Vagina (tissue), 2 donors: Measurements from ENCODE around the gene PCDHAC2.

Source experiments
- POLR2A ChIP-seq, 2 donors: fragments of 450-650 bp; IDR thresholded peaks; one replicate each; pipeline ENCODE4 v1.6.1; 2017; ENCODE audit warnings: antibody characterized with exemption in 2 of 2, mild to moderate bottlenecking in 2 of 2, moderate library complexity in 2 of 2
- POLR2AphosphoS5 ChIP-seq, 2 donors: sonication (generic); formaldehyde crosslinking; IDR thresholded peaks; one replicate each; pipeline ENCODE4 v1.9.0; 2017; ENCODE audit warnings: antibody characterized with exemption in 2 of 2, mild to moderate bottlenecking in 2 of 2, low read depth in 1 of 2; ENCODE audit not compliant: insufficient read depth in 1 of 2
- TF ChIP-seq, protein P1 (sequence below), 3 experiments: fragments of 450-650 bp in 2 of 3; fragments of 200-600 bp in 1 of 3; sonication (generic) in 1 of 3; IDR thresholded peaks; one replicate each; pipeline ENCODE4 v1.5.1; 2017 to 2019; ENCODE audit warnings: antibody characterized with exemption in 3 of 3, mild to moderate bottlenecking in 2 of 3, moderate library complexity in 2 of 3

DNA sequence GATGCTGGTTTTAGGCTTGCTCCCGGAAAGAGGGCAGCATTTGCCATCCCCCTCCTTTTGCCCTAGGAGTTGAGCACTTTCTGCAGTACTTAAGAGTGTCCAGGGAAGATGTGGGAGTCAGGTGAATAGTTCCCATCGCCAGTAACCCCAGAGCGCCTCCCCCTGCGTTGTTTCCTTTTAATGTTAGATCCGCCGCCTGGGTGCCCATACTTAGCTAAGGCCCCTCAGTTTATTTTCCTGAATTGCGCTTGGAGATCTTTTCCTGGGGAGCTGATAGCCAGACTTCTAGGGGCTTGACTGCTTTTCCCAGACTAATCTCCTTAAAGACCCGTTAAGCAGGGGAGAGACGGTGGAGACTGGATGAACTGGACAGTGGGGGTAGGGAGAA is 377 bp upstream of the PCDHAC2 start:
- TF ChIP-seq, protein P1, sequence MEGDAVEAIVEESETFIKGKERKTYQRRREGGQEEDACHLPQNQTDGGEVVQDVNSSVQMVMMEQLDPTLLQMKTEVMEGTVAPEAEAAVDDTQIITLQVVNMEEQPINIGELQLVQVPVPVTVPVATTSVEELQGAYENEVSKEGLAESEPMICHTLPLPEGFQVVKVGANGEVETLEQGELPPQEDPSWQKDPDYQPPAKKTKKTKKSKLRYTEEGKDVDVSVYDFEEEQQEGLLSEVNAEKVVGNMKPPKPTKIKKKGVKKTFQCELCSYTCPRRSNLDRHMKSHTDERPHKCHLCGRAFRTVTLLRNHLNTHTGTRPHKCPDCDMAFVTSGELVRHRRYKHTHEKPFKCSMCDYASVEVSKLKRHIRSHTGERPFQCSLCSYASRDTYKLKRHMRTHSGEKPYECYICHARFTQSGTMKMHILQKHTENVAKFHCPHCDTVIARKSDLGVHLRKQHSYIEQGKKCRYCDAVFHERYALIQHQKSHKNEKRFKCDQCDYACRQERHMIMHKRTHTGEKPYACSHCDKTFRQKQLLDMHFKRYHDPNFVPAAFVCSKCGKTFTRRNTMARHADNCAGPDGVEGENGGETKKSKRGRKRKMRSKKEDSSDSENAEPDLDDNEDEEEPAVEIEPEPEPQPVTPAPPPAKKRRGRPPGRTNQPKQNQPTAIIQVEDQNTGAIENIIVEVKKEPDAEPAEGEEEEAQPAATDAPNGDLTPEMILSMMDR (IDR thresholded peaks at IDR 0.05) = no peak
- TF ChIP-seq POLR2A (IDR thresholded peaks at IDR 0.05) (no peak), POLR2AphosphoS5 (IDR thresholded peaks at IDR 0.05; ENCODE audit: insufficient read depth in 1 of 2, low read depth in 1 of 2) (no peak)
